Stimulated activated CD8-positive, alpha-beta memory T cell treated with anti-CD3 and anti-CD28 coated beads, Interleukin-15, amount 100 ng/mL, for 48 hours (primary cell): Measurements from ENCODE around the gene ZNF627.
"Not testable (repeated sequence)": the region's sequence is repeated elsewhere in the genome, so short reads cannot be mapped to it uniquely, and the experiment has no call there.

Source experiments
- DNase-seq, 2 donors: peaks; one replicate each; pipeline ENCODE4 v3.0.0-alpha.2; 2020; ENCODE audit warnings: low read depth in 2 of 2

The ZNF627 gene

DNA sequence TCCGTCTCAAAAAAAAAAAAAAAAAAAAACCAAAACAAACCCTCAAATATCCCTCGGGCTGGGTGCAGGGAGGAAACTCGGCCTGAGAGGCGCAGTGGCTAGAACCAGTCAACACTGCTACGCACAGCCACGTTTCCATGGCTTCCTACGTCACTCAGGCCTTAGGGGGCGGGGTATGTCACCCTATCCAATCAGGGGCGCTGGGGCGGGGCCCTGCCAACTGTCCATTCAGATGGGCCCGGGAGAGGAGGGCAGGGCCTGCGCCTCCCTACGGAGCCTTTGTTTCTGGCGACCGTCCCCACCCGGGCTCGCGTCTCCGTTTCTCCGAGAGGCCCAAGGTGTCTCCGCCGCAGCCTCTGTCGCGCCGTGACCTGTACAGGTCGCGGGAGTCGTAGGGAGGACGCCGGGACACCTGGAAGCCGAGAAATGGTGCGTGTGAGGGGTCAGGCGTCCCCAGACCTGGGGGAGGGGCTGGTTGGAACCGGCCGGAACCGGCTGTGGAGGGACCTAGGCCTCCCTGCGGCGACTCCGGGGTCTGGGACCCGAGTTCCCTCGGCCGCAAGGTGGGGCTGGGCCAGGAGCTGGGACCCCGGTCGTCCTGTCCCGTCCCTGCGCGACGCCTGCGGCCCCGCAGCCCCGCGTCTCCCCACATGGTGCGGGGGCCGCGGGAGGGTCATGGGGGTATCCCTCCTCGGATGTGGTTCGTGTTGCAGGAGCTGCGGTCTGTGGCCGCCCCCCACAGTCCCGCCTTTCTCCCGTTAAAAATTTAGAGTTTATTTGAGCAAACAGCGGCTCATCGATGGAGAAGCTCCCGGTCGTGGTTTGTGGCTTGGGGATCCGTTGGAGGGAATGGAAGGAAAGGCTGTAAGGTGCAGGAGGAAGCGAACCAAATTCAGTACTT lies at the start of gene ZNF627:
TSS of gene ZNF627 (plus strand) at position 282 of the 901 bp plus-strand sequence. CDS start at position 427, 145 bp downstream.
- DNase-seq, result peak; percentile 96 to 97

DNA sequence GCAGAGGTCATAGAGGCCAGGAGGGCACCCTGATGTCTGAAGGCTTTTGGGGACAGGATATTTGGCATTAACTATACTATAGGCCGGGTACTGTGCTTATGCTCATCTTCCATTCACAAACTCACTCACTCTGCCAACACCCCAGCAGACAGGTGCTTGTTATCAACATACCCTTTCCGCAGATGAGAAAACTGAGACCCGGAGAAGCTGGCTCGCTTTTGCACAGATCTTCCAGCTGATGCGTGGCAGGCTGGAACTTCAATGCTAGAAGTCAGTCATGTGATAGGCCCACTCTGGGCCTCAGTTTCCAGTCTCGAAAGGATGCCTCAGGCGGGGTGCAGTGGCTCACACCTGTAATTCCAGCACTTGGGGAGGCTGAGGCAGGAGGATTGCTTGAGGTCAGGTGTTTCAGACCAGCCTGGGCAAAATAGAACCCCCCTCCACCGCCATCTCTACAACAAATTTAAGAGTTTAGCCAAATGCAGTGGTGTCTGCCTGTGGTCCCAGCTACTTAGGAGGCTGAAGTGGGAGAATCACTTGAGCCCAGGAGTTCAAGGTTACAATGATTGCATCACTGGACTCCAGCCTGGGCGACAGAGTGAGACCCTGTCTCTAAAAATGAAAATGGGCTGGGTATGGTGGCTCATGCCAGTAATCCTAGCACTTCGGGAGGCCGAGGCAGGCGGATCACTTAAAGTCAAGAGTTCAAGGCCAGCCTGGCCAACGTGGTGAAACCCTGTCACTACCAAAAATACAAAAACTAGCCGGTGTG lies 49.2 kb upstream of the ZNF627 start:
- DNase-seq, result no peak

DNA sequence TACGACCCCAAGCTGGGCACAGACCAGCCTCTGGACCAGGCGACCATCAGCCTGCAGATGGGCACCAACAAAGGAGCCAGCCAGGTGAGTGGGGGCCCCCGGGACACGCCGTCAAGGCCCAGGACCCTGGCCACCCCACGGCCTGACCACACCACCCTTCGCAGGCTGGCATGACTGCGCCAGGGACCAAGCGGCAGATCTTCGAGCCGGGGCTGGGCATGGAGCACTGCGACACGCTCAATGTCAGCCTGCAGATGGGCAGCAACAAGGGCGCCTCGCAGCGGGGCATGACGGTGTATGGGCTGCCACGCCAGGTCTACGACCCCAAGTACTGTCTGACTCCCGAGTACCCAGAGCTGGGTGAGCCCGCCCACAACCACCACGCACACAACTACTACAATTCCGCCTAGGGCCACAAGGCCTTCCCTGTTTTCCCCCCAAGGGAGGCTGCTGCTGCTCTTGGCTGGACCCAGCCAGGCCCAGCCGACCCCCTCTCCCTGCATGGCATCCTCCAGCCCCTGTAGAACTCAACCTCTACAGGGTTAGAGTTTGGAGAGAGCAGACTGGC lies 47.8 kb upstream of the ZNF627 start:
- no peak for DNase-seq

DNA sequence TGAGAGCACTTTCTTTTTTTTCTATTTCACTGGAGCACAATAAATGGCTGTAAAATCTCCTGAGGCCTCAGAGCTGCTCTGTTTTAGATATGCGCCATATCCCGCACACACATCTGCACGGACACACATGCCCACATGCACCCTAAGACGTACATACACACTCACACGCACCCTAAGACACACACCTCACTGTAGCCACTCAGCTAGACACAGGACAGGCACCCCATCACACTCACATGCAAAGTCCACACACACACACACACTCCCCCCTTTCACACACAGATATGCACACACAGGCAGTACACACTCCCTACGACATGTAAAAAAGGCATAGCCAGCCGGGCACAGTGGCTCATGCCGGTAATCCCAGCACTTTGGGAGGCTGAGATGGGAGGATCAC lies 47.0 kb upstream of the ZNF627 start:
- DNase-seq, result no peak

DNA sequence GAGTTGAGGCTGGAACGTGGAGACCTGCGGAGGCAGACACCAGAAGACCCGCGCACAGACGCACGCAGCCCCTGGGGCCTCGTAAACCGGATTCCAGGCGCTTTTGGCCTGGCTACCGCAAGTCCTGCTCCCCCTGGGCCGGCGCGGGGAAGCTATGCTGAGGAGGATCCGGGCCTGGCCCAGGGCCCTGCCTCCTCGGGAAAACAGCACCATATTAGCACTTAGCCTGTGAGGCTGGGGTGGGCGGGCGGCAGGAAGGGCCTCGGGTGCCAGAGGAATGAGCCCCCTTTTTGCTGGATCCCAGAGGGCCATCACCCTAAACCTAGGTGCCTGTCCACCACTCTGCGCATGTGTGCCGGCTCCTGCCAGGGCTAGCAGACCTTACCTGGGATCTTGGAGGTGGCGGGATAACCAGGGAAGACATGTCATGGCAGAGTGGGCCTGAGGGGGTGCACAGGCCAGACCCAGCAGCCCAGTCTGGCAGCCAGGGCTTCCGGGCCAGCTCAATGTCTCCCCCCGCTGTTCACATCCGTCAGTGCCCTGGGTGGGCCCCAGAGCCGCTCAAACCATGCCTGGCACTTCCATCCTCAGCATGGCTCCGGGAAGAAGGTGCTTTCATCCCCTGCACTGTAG lies 45.6 kb upstream of the ZNF627 start:
- DNase-seq, result no peak

DNA sequence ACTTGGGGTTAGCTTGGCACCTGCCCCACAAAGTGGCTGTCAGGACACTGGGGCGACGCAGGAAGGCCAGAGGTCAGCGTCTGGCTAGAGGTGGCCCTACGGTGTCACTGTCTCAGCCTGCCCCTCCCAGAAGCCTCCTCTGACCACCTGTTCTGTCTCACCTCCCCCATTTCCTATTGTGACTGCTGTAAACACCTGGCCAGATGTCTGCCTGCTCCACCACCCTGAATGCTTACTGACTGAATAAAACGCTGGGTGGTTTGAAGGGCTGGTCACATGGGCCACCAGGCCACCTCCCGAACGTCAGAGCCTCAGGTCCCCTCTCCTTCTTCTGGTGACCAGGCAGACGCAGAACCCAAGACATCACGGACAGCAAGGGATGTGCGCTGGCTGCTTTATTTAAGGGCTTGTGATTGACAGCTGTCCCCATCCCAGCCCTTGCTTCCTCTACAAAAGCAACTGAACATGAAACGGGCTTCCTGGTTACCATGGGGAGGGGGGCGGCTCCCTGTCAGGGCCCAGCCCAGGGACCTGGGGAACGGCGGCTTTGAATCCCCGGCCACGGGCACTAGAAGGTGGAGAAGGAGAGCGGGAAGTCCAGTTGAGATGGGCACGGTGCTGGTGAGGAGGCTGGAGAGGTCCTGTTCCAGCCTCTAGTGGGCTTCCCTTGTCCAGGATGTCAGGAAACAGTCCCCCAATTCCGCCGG lies 44.5 kb upstream of the ZNF627 start:
- DNase-seq, result no peak

DNA sequence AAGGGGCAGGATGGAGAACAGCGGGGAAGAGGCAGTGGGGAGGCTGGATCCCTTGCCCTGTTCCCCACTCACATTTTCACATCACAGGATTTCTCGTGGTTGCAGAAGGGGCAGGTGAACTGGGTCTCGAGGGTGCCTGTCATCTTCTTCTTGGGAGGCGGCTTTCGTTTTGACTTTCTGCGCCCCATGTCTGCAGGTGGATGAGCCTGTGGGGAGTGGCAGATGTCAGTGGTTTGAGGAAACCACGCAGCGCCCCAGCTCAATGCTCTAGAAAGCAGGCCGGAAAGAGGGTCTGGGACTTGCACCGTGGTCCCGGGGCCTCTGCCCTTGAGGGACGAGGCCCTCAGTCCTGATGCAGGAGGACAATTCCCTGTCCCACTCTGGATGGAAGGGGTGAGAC lies 43.1 kb upstream of the ZNF627 start:
- no peak for DNase-seq

DNA sequence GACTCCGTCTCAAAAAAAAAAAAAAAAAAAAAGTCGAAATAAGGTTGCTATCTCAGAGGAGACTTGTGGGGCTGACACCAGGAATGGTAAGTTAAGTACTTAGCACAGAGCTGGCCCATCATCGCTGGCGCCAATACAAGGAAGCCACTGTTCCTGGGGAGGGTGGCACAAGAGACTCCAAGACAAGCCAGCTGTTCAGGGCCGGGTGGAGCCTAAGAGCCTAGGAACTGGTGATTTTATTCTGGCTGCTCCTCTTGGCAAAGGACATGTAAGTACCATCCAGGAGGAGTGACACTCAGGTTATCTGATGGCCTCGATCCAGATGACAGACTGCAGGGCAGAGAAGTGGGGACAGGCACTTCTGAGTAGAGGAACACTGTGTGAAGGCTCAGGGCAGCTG lies 42.0 kb upstream of the ZNF627 start:
- no peak for DNase-seq

DNA sequence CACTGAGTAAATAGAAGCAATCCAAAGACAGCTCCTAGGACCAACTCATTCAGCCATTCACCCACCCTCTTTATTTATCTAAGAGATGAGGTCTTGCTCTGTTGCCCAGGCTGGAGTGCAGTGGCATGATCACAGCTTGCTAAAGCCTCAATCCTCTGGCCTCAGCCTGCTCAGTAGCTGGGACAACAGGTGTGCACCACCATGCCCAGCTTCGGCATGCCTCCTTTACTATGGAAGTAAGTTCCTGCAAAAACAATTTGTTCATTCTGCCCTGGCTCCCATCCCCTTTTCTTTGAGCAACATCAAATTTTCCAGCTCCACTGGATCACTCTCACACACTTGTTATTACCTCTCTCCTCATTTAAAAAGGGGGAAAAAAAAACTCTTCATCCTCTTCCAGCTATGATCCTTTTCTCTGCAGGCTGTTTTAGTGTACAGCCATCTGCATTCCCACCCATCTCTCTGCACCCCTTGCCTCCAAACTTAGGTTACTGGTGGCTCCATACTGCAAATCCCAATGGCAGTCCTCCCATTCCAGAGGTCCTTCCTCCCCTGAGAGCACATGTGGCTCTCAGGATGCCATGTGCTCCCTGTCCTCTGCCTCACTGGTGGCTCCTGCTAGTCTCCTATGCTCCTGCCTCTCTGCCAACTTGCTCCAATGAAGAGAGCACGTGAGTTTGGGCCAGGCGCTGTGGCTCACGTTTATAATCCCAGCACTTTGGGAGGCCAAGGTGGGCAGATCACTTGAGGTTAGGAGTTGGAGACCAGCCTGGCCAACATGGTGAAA lies 40.5 kb upstream of the ZNF627 start:
- no peak for DNase-seq

DNA sequence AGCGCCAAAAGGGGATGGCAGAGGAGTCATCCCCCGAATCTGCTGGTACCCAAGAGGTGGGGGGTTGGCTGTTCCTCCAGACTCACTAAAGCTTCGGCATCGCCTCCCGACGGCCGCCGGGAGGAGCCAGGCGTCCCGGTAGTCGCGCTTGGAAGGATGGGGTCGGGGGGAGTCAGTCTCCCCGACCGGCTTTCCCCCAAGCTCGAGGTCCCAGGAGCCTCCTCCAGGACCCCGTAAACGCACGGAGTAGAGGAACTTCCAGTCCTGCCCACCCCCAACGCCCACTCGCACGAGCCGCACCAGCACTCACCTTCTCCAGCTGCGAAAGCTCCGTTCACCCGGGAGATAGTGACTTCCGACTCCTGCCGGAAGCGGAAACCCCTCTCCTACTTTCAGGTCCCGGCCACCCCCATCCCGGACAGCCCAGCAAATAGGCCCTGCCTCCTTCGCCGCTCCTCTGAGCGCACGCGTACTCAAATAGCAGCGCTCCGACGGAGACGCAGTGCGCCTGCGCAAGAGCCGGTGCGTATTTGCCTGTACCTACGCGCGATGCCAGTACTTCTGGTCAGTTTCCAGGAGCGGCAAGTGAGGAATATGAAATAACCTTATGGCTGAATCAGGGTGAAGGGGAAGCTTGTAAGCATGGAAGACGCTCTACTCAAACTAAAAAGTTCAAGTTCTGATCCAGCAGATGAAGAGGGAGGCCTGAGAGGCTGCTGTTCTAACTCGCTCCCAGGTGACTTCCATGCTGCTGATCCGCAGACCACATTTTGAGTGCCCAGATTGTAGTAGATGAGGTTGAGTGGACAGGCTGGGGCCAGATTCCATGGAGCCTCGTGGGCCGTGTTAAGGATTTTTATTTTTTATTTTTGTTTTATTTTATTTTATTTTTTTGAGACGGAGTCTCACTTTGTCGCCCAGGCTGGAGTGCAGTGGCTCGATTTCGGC lies 38.1 kb upstream of the ZNF627 start, which contains the start of gene ELOF1:
TSS of gene ELOF1 (minus strand) at position 350 of the 948 bp plus-strand sequence. CDS start 4,883 bp downstream, outside the sequence.
- peak; percentile 97 to 98 for DNase-seq

DNA sequence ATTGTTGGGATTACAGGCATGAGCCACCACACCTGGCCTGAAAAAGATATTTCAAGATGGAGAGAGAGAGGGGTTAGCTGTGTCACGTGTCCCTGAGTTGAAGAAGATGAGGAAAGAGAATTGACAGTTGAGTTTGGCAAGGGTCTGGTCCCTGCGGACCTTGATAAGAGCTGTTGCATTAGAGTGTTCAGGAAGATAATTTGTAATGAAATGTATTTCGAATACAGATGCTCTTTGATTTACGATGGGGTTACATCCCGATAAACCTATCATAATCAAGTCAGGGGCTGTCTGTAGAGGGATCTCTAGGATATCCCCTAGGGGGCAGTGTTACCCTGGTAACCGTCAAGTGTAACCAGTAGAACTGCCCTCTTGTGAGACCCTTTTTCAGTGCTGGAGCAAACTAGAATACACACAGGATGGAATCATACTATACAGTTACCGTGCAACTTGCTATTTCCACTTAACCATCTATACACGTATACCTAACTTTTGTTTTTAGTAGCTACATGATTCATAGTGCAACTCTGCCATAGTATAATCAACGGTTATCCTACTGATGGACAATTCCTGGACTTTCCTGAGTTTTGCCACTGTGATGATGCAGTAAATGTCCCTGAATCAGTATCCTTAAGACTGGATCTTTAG lies 36.8 kb upstream of the ZNF627 start:
- DNase-seq, result peak; percentile 50 to 56

DNA sequence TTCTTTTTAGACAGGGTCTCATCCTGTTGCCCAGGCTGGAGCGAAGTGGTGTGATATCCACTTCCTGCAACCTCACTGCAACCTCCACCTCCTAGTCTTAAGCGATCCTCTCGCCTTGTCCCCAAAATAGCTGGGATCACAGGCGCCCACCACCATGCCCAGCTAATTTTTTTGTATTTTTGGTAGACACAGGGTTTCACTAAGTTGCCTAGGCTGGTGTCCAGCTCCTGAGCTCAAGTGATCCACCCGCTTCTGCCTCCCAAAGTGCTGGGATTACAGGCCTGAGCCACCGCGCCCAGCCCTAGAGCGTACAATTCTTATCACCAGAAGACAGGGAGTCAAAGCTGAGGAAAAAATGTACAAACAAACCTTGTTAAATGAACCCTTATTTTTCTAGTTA lies 33.8 kb upstream of the ZNF627 start:
- no peak for DNase-seq

DNA sequence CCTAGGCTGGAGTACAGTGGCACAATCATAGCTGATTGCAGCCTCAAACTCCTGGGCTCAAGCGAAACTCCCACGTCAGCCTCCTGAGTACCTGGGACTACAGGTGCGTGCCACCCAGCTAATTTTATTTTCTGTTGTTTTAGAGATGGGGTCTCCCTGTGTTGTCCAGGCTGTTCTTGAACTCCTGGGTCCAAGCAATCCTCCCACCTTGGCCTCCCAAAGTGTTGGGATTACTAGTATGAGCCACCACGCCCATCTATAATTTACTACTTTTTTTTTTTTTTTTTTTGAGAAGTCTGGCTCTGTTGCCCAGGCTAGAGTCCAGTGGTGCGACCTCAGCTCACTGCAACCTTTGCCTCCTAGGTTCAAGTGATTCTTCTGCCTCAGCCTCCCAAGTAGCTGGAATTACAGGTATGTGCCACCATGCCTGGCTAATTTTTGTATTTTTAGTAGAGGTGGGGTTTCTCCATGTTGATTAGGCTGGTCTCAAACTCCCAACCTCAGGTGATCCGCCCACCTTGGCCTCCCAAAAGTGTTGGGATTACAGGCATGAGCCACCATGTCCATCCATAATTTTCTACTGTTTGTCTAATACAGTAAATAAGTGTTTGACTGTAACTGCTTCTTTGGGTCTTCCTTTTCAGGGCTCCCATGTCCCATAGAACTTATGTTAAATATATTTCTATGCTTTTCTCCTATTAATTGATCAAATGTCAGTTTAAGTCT lies 33.0 kb upstream of the ZNF627 start:
- DNase-seq, result not testable (repeated sequence)

DNA sequence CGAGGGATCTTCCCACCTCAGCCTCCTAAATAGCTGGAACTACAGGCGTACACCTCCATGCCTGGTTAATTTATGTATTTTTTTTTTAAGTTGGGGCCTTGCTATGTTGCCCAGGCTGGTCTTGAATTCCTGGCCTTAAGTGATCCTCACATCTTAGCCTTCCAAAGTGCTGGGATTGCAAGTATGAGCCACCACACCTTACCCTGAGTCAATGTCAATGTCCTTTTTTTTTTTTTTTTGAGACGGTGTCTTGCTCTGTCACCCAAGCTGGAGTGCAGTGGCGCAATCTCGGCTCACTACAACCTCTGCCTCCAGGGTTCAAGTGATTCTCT lies 31.7 kb upstream of the ZNF627 start:
- DNase-seq, result not testable (repeated sequence)

DNA sequence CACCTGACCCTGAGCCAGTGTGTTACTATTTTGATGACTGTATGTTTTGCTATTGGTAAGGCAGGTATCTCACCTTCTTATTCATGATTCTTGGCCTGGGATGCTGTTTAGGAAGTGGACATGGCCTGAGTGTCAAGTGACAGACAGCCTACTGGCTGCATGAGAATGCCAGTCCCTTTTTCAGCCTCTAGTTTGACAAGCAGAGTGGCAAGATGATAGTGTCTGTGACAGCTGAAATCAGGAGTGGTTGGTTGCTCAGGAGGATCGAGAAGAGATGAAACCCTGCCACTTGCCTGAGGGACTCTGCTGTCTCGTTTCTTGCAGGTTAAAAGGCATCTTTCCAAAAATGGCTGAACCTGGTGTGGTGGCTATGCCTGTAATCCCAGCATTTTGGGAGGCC lies 31.1 kb upstream of the ZNF627 start:
- no peak for DNase-seq

DNA sequence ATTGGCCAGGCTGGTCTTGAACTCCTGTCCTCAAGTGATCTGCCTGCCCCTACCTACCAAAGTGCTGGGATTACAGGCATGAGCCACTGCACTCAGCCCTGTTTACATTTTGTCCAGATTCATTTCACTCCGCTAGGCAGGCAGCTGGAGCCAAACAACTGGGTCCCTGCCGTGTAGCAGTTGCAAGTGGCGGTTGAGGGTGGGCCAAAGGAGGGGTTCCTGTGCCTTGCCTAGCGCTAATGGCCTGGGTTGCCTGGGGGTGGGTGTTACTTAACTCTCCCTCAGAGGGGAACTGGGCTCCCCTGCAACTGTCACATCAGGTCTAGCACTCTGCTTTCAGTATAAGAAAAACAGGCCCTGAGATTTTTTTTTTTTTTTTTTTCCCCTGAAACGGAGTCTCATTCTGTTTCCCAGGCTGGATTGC lies 27.2 kb upstream of the ZNF627 start:
- DNase-seq, result no peak

DNA sequence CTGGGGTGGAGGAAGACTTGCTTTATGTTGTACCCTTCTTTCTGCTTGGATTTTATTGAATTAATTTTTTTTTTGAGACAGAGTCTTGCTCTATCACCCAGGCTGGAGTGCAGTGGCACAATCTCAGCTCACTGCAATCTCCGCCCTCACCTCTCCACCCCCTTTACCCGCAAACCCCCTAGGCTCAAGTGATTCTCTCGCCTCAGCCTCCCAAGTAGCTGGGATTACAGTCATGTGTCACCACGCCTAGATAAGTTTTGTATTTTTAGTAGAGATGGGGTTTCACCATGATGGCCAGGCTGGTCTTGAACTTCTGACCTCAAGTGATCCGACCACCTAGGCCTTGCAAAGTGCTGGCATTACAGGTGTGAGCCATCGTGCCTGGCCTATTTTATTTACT lies 23.9 kb upstream of the ZNF627 start:
- not testable (repeated sequence) for DNase-seq

DNA sequence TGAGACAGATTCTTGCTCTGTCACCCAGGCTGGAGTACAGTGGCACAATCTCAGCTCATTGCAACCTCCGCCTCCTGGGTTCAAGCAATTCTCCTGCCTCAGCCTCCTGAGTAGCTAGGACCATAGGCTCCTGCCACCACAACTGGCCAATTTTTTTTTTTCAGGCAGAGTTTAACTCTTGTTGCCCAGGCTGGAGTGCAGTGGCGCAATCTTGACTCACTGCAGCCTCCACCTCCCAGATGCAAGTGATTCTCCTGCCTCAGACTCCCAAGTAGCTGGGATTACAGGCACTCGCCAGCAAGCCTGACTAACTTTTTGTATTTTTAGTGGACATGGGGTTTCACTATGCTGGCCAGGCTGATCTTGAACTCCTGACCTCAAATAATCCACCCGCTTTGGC lies 23.5 kb upstream of the ZNF627 start:
- DNase-seq, result not testable (repeated sequence)
